SK-N-SH treated with all-trans-retinoic acid at 6 μM for 48 hours (cell line): Measurements from ENCODE around the gene HERC6.

ENCODE experiments used
- CSDC2 ChIP-seq: fragments of 250-450 bp; sonication (Bioruptor Pico); IDR thresholded peaks from 2 replicates; pipeline ENCODE4 v1.5.0; 2020; ENCODE audit warnings: mild to moderate bottlenecking, moderate library complexity
- ISL1 ChIP-seq: fragments of 250-450 bp; sonication (Bioruptor Pico); IDR thresholded peaks from 2 replicates; pipeline ENCODE4 v2.1.2; 2022; ENCODE audit warnings: mild to moderate bottlenecking, moderate library complexity
- POU6F1 ChIP-seq: fragments of 250-450 bp; sonication (Bioruptor Pico); IDR thresholded peaks from 2 replicates; pipeline ENCODE4 v1.8.0; 2021; ENCODE audit warnings: low read depth, mild to moderate bottlenecking, moderate library complexity, borderline replicate concordance
- PPARA ChIP-seq: fragments of 250-450 bp; sonication (Bioruptor Pico); IDR thresholded peaks from 2 replicates; pipeline ENCODE4 v1.5.0; 2020; ENCODE audit warnings: mild to moderate bottlenecking, borderline replicate concordance
- TCF4 ChIP-seq: fragments of 250-450 bp; sonication (Bioruptor Pico); IDR thresholded peaks from 2 replicates; pipeline ENCODE4 v1.8.0; 2021; ENCODE audit warnings: mild to moderate bottlenecking, moderate library complexity, borderline replicate concordance
- ZFP3 ChIP-seq: fragments of 250-450 bp; sonication (Bioruptor Pico); IDR thresholded peaks from 2 replicates; pipeline ENCODE4 v1.5.0; 2020; ENCODE audit warnings: mild to moderate bottlenecking, moderate library complexity
- ZNF70 ChIP-seq: fragments of 450-650 bp; formaldehyde crosslinking; IDR thresholded peaks from 2 replicates; pipeline ENCODE4 v1.5.0; 2020; ENCODE audit warnings: mild to moderate bottlenecking, moderate library complexity
- TF ChIP-seq, protein P1 (sequence below): fragments of 250-450 bp; sonication (Bioruptor Pico); IDR thresholded peaks from 2 replicates; pipeline ENCODE4 v1.8.0; 2020; ENCODE audit warnings: mild to moderate bottlenecking, moderate library complexity, borderline replicate concordance

DNA sequence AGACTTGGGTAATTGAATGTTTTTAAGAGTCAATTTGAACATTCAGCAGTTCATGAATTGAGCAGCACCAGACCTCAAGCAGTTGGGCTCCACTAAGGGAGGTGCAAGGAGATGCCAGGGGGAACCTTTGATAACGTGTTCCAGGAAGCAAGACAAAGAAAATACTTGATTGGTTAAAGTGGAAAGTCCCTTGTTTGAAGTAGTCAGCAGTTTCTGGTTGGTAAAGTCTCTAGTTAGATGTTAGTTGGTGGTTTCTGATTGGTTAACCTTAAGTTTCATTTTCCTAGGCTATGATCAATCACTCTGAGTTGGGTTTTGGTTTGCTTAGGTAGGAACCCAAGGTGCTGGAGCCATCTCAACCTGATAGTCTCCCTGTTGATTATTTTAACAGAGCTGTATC is 4.0 kb downstream of the HERC6 start:
- no peak for TF ChIP-seq ZNF70
- TF ChIP-seq, protein P1, sequence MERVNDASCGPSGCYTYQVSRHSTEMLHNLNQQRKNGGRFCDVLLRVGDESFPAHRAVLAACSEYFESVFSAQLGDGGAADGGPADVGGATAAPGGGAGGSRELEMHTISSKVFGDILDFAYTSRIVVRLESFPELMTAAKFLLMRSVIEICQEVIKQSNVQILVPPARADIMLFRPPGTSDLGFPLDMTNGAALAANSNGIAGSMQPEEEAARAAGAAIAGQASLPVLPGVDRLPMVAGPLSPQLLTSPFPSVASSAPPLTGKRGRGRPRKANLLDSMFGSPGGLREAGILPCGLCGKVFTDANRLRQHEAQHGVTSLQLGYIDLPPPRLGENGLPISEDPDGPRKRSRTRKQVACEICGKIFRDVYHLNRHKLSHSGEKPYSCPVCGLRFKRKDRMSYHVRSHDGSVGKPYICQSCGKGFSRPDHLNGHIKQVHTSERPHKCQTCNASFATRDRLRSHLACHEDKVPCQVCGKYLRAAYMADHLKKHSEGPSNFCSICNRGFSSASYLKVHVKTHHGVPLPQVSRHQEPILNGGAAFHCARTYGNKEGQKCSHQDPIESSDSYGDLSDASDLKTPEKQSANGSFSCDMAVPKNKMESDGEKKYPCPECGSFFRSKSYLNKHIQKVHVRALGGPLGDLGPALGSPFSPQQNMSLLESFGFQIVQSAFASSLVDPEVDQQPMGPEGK (CRISPR knock-in tag): no peak
- no peak for TF ChIP-seq TCF4
- TF ChIP-seq CSDC2 (CRISPR knock-in tag): no peak
- no peak for TF ChIP-seq PPARA
- no peak for TF ChIP-seq POU6F1 (CRISPR knock-in tag)
- TF ChIP-seq ISL1 (CRISPR knock-in tag): no peak
- TF ChIP-seq ZFP3 (CRISPR knock-in tag): no peak
